ENCODE results near the gene CD8B.

DNA sequence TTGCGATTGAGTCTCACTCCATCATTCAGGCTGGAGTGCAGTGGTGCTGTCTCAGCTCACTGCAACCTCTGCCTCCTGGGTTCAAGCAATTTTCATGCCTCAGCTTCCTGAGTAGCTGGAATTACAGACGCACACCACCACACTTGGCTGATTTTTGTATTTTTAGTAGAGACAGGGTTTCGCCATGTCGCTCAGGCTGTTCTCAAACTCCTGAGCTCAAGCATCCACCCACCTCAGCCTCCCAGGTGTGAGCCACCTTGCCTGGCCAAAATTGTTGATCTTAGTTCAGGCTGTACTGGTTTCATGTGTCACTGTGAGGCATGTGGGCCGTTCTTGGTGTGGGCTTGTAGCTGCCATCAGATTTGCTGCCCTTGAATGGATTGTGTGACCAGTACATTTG, 89.1 kb downstream of the CD8B start:
- TF ChIP-seq ZBTB7A (IDR thresholded peaks at IDR 0.05; ENCODE audit: low read depth), result no peak
- TF ChIP-seq, protein P1, sequence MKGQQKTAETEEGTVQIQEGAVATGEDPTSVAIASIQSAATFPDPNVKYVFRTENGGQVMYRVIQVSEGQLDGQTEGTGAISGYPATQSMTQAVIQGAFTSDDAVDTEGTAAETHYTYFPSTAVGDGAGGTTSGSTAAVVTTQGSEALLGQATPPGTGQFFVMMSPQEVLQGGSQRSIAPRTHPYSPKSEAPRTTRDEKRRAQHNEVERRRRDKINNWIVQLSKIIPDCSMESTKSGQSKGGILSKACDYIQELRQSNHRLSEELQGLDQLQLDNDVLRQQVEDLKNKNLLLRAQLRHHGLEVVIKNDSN (IDR thresholded peaks at IDR 0.05), result no peak
- no peak for TF ChIP-seq CEBPB (IDR thresholded peaks at IDR 0.05)
- TF ChIP-seq, protein P2, sequence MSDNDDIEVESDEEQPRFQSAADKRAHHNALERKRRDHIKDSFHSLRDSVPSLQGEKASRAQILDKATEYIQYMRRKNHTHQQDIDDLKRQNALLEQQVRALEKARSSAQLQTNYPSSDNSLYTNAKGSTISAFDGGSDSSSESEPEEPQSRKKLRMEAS (IDR thresholded peaks at IDR 0.05), result no peak
- TF ChIP-seq YY1 (IDR thresholded peaks at IDR 0.05; ENCODE audit: low read depth), result no peak
- TF ChIP-seq CREB1 (IDR thresholded peaks at IDR 0.05; ENCODE audit: low read depth), result no peak
- TF ChIP-seq RAD21 (IDR thresholded peaks at IDR 0.05; ENCODE audit: low read depth), result no peak
- no peak for TF ChIP-seq TAF1 (IDR thresholded peaks at IDR 0.05; ENCODE audit: low read depth)
- no peak for TF ChIP-seq EP300 (IDR thresholded peaks at IDR 0.05; ENCODE audit: borderline replicate concordance)
- TF ChIP-seq NFIC (IDR thresholded peaks at IDR 0.05), result no peak
- no peak for TF ChIP-seq TCF12 (IDR thresholded peaks at IDR 0.05; ENCODE audit: low read depth)
- no peak for TF ChIP-seq TEAD4 (IDR thresholded peaks at IDR 0.05)
- TF ChIP-seq FOXM1 (IDR thresholded peaks at IDR 0.05; ENCODE audit: borderline replicate concordance, low read depth), result no peak
